H1 (cell line): ENCODE measurements around the gene TNRC6B. TPM values are rescaled to one million over a fixed set of nuclear protein-coding genes. Genes with fewer than 3 reads are reported as not detected.

Experiments
- CREB1 ChIP-seq: IDR thresholded peaks from 2 replicates; pipeline ENCODE4 v1.6.1; 2012; ENCODE audit warnings: inconsistent platforms
- CTCF ChIP-seq, 3 experiments: IDR thresholded peaks; 1 replicate in 2 of 3; 2 replicates in 1 of 3; pipeline versions ENCODE4 v1.5.1 to v1.6.1; 2011; ENCODE audit warnings: low read length in 3 of 3, mild to moderate bottlenecking in 3 of 3, inconsistent platforms in 2 of 3, low read depth in 1 of 3, moderate library complexity in 1 of 3; ENCODE audit not compliant: insufficient read depth in 1 of 3; ENCODE audit errors: control extremely low read depth in 1 of 3
- EP300 ChIP-seq, 2 experiments: IDR thresholded peaks; 1 replicate in 1 of 2; 2 replicates in 1 of 2; pipeline ENCODE4 v1.6.1; 2011 to 2012; ENCODE audit warnings: low read depth in 2 of 2, low read length in 2 of 2, mild to moderate bottlenecking in 2 of 2, borderline replicate concordance in 1 of 2, inconsistent platforms in 1 of 2, moderate library complexity in 1 of 2
- EZH2 ChIP-seq: fragments of 200-600 bp; sonication (generic); IDR thresholded peaks from 2 replicates; pipeline ENCODE4 v1.7.1; 2012; ENCODE audit warnings: low read depth, mild to moderate bottlenecking, moderate library complexity, low read length, inconsistent platforms; ENCODE audit not compliant: severe bottlenecking
- MAX ChIP-seq: IDR thresholded peaks from 2 replicates; pipeline ENCODE4 v1.6.1; 2012; ENCODE audit warnings: inconsistent platforms
- POLR2AphosphoS5 ChIP-seq: IDR thresholded peaks from 2 replicates; pipeline ENCODE4 v1.6.1; 2011; ENCODE audit warnings: low read depth, low read length
- RXRA ChIP-seq: IDR thresholded peaks from 2 replicates; pipeline ENCODE4 v1.6.1; 2011; ENCODE audit warnings: low read depth, mild to moderate bottlenecking, low read length, moderate library complexity; ENCODE audit not compliant: insufficient read depth
- polyA plus RNA-seq, 7 experiments: library from polyadenylated mRNA; depleted of rRNA in 3 of 7; stranded (reverse) in 5 of 7; unstranded in 2 of 7; fragments of >200 nt in 5 of 7; fragments of 200-250 nt in 2 of 7; gene quantifications; 1 replicate in 5 of 7; 2 replicates in 1 of 7; 4 replicates in 1 of 7; pipeline versions ENCODE4 v1.2.1 to v1.2.3, GENCODE V29; 2011 to 2013; ENCODE audit warnings: missing spikeins in 2 of 7, mixed read lengths in 2 of 7
- total RNA-seq: library from RNA; stranded (reverse); fragmentation: NEBNext Ultra II Directional; extraction: Animal tissue kit (Norgen Biotek cat#: 25700); gene quantifications from 2 replicates; pipeline ENCODE4 v1.2.1, GENCODE V29; 2021

The TNRC6B gene
- total and polyA plus RNA-seq, 2 of the 8 experiments (the other 6 are each of a cell fraction or from before 2014, with no cell fraction given): 12.5 to 48.9 TPM

DNA sequence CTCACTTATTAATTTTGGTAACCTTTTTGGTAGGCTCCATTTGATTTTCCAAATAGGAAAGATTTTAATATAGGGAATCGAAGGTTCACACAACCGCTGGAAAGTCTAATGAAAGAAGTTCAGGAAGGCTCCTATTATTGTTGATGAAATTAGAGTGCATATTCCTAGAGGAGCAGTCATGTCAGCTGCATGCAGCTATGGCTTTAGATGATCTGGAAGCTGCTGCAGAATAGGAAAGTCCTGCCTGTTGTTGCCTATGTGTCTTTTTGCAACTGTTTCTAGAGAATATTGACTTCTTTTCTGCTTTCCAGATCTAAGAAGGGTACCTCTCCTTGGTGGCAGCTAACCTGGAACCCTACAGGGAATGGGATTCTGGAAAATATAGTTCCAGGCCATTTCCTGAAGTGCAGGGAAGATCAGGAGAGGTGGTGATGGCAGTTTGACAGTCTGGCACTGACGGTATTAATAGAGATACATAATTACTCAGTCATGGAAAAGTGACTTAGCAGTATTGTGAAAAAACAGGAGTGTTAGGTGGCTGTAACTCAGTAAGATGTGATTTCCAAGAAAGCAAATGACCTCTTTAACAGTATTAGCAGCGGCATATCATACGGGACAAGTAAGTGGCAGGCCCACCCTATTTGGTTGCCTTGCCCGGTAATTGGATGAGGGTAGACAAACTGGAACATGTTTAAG is 54.0 kb downstream of the TNRC6B start (continued):
- no peak for TF ChIP-seq CTCF (IDR thresholded peaks at IDR 0.05; ENCODE audit: control extremely low read depth in 1 of 3, insufficient read depth in 1 of 3, low read depth in 1 of 3, low read length in 3 of 3)
- no peak for TF ChIP-seq MAX
- TF ChIP-seq EZH2: no peak
- TF ChIP-seq POLR2AphosphoS5: no peak
- TF ChIP-seq EP300 (IDR thresholded peaks at IDR 0.05; ENCODE audit: borderline replicate concordance in 1 of 2, low read depth in 2 of 2, low read length in 2 of 2): no peak
- TF ChIP-seq CREB1: no peak
- no peak for TF ChIP-seq RXRA
